ENCODE measurements around the gene ZNF407. TPM values are rescaled to one million over a fixed set of nuclear protein-coding genes. Genes with fewer than 3 reads are reported as not detected.

Gene ZNF407
- total and polyA plus RNA-seq, 4 donors, result 1.9 to 16.5 (median 6.6) TPM

DNA sequence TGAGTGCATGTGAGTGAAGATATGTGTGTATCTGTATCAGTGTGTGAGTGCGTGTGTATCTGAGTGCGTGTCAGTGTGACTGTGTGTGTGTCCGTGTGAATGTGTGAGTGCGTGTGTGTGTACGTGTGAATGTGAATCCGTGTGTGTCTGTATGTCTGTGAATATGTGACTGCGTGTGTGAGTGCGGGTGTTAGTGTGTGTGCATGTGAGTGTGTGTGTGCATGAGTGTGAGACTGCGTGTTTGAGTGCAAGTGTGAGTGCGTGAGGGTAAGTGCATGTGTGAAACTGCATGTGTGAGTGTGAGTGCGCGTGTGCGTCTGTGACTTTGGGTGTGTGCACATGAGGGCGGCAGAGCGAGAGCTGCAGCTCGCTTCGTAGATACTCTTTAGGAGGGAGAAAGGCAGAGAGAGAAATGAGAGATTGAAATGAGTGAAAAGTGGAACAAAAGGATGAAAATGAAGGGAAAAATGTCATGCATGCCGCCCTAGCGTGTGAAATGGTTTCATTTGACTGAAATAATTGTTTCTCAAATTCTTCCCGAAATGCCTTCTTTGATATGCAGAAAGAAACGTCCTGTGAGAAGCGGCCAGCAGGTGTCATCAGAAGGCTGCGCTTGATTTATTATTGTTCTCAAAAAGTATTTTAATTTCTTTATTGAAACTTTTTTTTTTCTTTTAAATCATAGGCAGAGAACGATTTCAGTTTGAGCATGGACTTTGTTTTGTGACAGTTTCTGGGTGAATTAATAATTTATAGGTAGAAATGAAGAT, 25.6 kb downstream of the ZNF407 start:
- Histone ChIP-seq H3K27me3 (ENCODE audit: control insufficient read depth in 4 of 4, insufficient read depth in 4 of 4, low read length in 3 of 4) (no peaks in the 10 kb centered on the region), H3K9me3 (ENCODE audit: control insufficient read depth in 4 of 4, low read length in 3 of 4) (no peaks in the 10 kb centered on the region), H3K36me3 (ENCODE audit: control insufficient read depth in 4 of 4, insufficient read depth in 3 of 4, low read depth in 1 of 4, low read length in 3 of 4) (no peaks in the 10 kb centered on the region), H3K4me3 (ENCODE audit: low read depth in 1 of 3, low read length in 3 of 3) (no peak overlapping the region), H3K9ac (ENCODE audit: low read depth in 1 of 2, low read length in 2 of 2) (no peak overlapping the region), H3K27ac (ENCODE audit: low read depth in 1 of 2, low read length in 2 of 2) (no peak overlapping the region), H3K4me1 (ENCODE audit: control insufficient read depth in 4 of 4, insufficient read depth in 4 of 4, low read length in 3 of 4) (peaks cover 0 to 4% (median 0%) of the 10 kb centered on the region in 4 donors)
- TF ChIP-seq HNF4A (conservative IDR thresholded peaks at IDR 0.05), result no peak
- peak; percentile 23 for TF ChIP-seq CTCF (IDR thresholded peaks at IDR 0.05; ENCODE audit: low read depth, low read length, missing input control)
- TF ChIP-seq GABPA (IDR thresholded peaks at IDR 0.05 in 1 of 2, conservative IDR thresholded peaks at IDR 0.05 in 1 of 2), result no peak
- TF ChIP-seq, protein P1, sequence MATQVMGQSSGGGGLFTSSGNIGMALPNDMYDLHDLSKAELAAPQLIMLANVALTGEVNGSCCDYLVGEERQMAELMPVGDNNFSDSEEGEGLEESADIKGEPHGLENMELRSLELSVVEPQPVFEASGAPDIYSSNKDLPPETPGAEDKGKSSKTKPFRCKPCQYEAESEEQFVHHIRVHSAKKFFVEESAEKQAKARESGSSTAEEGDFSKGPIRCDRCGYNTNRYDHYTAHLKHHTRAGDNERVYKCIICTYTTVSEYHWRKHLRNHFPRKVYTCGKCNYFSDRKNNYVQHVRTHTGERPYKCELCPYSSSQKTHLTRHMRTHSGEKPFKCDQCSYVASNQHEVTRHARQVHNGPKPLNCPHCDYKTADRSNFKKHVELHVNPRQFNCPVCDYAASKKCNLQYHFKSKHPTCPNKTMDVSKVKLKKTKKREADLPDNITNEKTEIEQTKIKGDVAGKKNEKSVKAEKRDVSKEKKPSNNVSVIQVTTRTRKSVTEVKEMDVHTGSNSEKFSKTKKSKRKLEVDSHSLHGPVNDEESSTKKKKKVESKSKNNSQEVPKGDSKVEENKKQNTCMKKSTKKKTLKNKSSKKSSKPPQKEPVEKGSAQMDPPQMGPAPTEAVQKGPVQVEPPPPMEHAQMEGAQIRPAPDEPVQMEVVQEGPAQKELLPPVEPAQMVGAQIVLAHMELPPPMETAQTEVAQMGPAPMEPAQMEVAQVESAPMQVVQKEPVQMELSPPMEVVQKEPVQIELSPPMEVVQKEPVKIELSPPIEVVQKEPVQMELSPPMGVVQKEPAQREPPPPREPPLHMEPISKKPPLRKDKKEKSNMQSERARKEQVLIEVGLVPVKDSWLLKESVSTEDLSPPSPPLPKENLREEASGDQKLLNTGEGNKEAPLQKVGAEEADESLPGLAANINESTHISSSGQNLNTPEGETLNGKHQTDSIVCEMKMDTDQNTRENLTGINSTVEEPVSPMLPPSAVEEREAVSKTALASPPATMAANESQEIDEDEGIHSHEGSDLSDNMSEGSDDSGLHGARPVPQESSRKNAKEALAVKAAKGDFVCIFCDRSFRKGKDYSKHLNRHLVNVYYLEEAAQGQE (IDR thresholded peaks at IDR 0.05), result no peak
- TF ChIP-seq NR2F2 (IDR thresholded peaks at IDR 0.05), result no peak
- no peak for TF ChIP-seq SP1 (IDR thresholded peaks at IDR 0.05)
- no peak for TF ChIP-seq FOXA1 (IDR thresholded peaks at IDR 0.05)
- TF ChIP-seq JUND (IDR thresholded peaks at IDR 0.05), result no peak
- no peak for TF ChIP-seq EGR1 (IDR thresholded peaks at IDR 0.05; ENCODE audit: low read depth in 2 of 2)
- peak; percentile 51 to 57 for TF ChIP-seq RAD21 (IDR thresholded peaks at IDR 0.05)
- no peak for DNase-seq (ENCODE audit: low spot score)
- WGBS, result 86% methylated on average over 24 of the region's 24 CpGs

GRCh38 chr18:74624466-74624865, 26.8 kb downstream of the ZNF407 start:
- Histone ChIP-seq H3K9ac (ENCODE audit: low read depth in 1 of 2, low read length in 2 of 2) (no peak overlapping the region), H3K27me3 (ENCODE audit: control insufficient read depth in 4 of 4, insufficient read depth in 4 of 4, low read length in 3 of 4) (no peaks in the 10 kb centered on the region)
- 92% methylated on average over 8 of the region's 8 CpGs for WGBS

More at GRCh38 chr18:74624466-74624865, 26.8 kb downstream of the ZNF407 start:
- Histone ChIP-seq H3K4me1 (ENCODE audit: control insufficient read depth in 4 of 4, insufficient read depth in 4 of 4, low read length in 3 of 4) (peaks cover 0 to 4% (median 0%) of the 10 kb centered on the region in 4 donors), H3K4me3 (ENCODE audit: low read depth in 1 of 3, low read length in 3 of 3) (no peak overlapping the region), H3K27ac (ENCODE audit: low read depth in 1 of 2, low read length in 2 of 2) (no peak overlapping the region), H3K9me3 (ENCODE audit: control insufficient read depth in 4 of 4, low read length in 3 of 4) (no peaks in the 10 kb centered on the region), H3K36me3 (ENCODE audit: control insufficient read depth in 4 of 4, insufficient read depth in 3 of 4, low read depth in 1 of 4, low read length in 3 of 4) (no peaks in the 10 kb centered on the region)
- DNase-seq (ENCODE audit: low spot score), result no peak
- TF ChIP-seq ZBTB33 (IDR thresholded peaks at IDR 0.05) (no peak), FOXA2 (IDR thresholded peaks at IDR 0.05) (no peak), SP1 (IDR thresholded peaks at IDR 0.05) (no peak), FOXA1 (IDR thresholded peaks at IDR 0.05) (no peak), EGR1 (IDR thresholded peaks at IDR 0.05; ENCODE audit: low read depth in 2 of 2) (no peak), HNF4A (conservative IDR thresholded peaks at IDR 0.05) (no peak), CTCF (IDR thresholded peaks at IDR 0.05; ENCODE audit: low read depth, low read length, missing input control) (no peak), YY1 (IDR thresholded peaks at IDR 0.05) (no peak), GABPA (IDR thresholded peaks at IDR 0.05 in 1 of 2, conservative IDR thresholded peaks at IDR 0.05 in 1 of 2) (no peak), MAX (IDR thresholded peaks at IDR 0.05) (no peak), JUND (IDR thresholded peaks at IDR 0.05) (no peak)
- TF ChIP-seq, protein P2, sequence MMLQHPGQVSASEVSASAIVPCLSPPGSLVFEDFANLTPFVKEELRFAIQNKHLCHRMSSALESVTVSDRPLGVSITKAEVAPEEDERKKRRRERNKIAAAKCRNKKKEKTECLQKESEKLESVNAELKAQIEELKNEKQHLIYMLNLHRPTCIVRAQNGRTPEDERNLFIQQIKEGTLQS (IDR thresholded peaks at IDR 0.05), result no peak
- TF ChIP-seq, protein P1 (IDR thresholded peaks at IDR 0.05), result no peak
